Measurements from ENCODE around the gene ERBIN. TPM values are rescaled to one million over a fixed set of nuclear protein-coding genes. Genes with fewer than 3 reads are reported as not detected.

Gene ERBIN
- total RNA-seq, 1 donor from 2014 or later, result 60.2 TPM

GRCh38 chr5:65923339-65923738, 3.0 kb upstream of the ERBIN start:
- no peaks in the 10 kb centered on the region for H3K36me3 Mint-ChIP-seq
- TF ChIP-seq, protein P1, sequence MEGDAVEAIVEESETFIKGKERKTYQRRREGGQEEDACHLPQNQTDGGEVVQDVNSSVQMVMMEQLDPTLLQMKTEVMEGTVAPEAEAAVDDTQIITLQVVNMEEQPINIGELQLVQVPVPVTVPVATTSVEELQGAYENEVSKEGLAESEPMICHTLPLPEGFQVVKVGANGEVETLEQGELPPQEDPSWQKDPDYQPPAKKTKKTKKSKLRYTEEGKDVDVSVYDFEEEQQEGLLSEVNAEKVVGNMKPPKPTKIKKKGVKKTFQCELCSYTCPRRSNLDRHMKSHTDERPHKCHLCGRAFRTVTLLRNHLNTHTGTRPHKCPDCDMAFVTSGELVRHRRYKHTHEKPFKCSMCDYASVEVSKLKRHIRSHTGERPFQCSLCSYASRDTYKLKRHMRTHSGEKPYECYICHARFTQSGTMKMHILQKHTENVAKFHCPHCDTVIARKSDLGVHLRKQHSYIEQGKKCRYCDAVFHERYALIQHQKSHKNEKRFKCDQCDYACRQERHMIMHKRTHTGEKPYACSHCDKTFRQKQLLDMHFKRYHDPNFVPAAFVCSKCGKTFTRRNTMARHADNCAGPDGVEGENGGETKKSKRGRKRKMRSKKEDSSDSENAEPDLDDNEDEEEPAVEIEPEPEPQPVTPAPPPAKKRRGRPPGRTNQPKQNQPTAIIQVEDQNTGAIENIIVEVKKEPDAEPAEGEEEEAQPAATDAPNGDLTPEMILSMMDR (conservative IDR thresholded peaks at IDR 0.05), result no peak
- H3K9me3 Mint-ChIP-seq, result no peaks in the 10 kb centered on the region
- H3K27me3 Mint-ChIP-seq, result no peaks in the 10 kb centered on the region
- H3K27ac Mint-ChIP-seq, result no peak overlapping the region
- DNase-seq (ENCODE audit: extremely low spot score, unreplicated experiment), result no peak
- peak overlapping the region; percentile 19 for H3K4me3 Mint-ChIP-seq
- peaks cover 12% of the 10 kb centered on the region for H3K4me1 Mint-ChIP-seq (ENCODE audit: unreplicated experiment)

- Mint-ChIP-seq H3K36me3 (no peaks in the 10 kb centered on the region), H3K9me3 (no peaks in the 10 kb centered on the region), H3K27ac (peak overlapping the region; percentile 94), H3K4me1 (ENCODE audit: unreplicated experiment) (peaks cover 12% of the 10 kb centered on the region), H3K4me3 (peak overlapping the region; percentile 94), H3K27me3 (no peaks in the 10 kb centered on the region)
- DNase-seq (ENCODE audit: extremely low spot score, unreplicated experiment), result no peak
- TF ChIP-seq, protein P1 (conservative IDR thresholded peaks at IDR 0.05), result no peak
Observed at GRCh38 chr5:65924366-65925043, 1.9 kb upstream of the ERBIN start.

- no peak for DNase-seq (ENCODE audit: extremely low spot score, unreplicated experiment)
- Mint-ChIP-seq H3K27ac (peak overlapping the region; percentile 94), H3K27me3 (no peaks in the 10 kb centered on the region), H3K9me3 (no peaks in the 10 kb centered on the region), H3K4me1 (ENCODE audit: unreplicated experiment) (peaks cover 16% of the 10 kb centered on the region), H3K36me3 (no peaks in the 10 kb centered on the region), H3K4me3 (peak overlapping the region; percentile 94)
- TF ChIP-seq, protein P1 (conservative IDR thresholded peaks at IDR 0.05), result no peak
Observed at GRCh38 chr5:65925044-65925600, 1.3 kb upstream of the ERBIN start.

GRCh38 chr5:65925601-65926275, 637 bp upstream of the ERBIN start:
- Mint-ChIP-seq H3K4me3 (peak overlapping the region; percentile 91), H3K27ac (peak overlapping the region; percentile 97), H3K27me3 (no peaks in the 10 kb centered on the region), H3K36me3 (peaks cover 3% of the 10 kb centered on the region), H3K9me3 (no peaks in the 10 kb centered on the region), H3K4me1 (ENCODE audit: unreplicated experiment) (peaks cover 19% of the 10 kb centered on the region)
- TF ChIP-seq, protein P1 (conservative IDR thresholded peaks at IDR 0.05), result peak; percentile 58
- DNase-seq (ENCODE audit: extremely low spot score, unreplicated experiment), result peak; percentile 92

DNA sequence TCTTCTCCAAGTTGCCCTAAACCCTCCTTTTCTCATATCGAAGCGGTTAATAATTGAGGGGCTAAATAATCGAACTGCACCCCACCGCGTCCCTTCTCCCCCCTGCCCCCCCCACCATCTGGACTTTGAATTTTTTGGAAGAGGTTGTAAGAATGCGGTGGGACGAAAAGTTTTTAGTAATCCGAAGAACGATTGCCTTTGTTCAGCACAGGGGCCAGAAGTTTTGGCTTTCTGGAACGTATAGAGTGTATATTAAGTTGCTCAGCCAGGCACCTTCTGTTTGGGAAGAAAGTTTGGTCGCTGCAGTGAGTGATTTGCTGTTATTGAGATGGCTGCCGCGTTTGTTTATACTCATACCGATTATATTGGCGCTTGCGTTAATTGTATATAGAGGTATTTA, 518 bp downstream of the ERBIN start:
- Mint-ChIP-seq H3K4me3 (peak overlapping the region; percentile 95), H3K4me1 (ENCODE audit: unreplicated experiment) (peaks cover 24% of the 10 kb centered on the region), H3K9me3 (no peaks in the 10 kb centered on the region), H3K27ac (peak overlapping the region; percentile 97), H3K36me3 (peaks cover 10% of the 10 kb centered on the region), H3K27me3 (no peaks in the 10 kb centered on the region)
- TF ChIP-seq, protein P1 (conservative IDR thresholded peaks at IDR 0.05), result no peak
- no peak for DNase-seq (ENCODE audit: extremely low spot score, unreplicated experiment)

Measured in type B pancreatic cell (in vitro differentiated cells).